Measurements from ENCODE around the gene ZNF764. TPM values are rescaled to one million over a fixed set of nuclear protein-coding genes. Genes with fewer than 3 reads are reported as not detected.

Gene ZNF764
- total and polyA plus RNA-seq, 12 donors = 3.6 to 15.0 (median 9.5) TPM

GRCh38 chr16:30532285-30533145, 25.7 kb downstream of the ZNF764 start:
- Histone ChIP-seq H3K4me3 (no peak overlapping the region), H3K27me3 (no peaks in the 10 kb centered on the region), H3K4me1 (replicated peaks in 1 of 2) (peaks cover 22 to 28% of the 10 kb centered on the region in 2 donors), H3K27ac (no peak overlapping the region), H3K9me3 (replicated peaks in 1 of 3) (no peaks in the 10 kb centered on the region), H3K36me3 (replicated peaks in 1 of 2) (peaks cover 0 to 16% of the 10 kb centered on the region in 2 donors)
- intact Hi-C loops (cut with DNase I) = no loop called here
- no peak for TF ChIP-seq CTCF (IDR thresholded peaks at IDR 0.05)
- no peak for DNase-seq
- WGBS, 4 donors = 94 to 98% (median 95%) methylated on average over 31 to 57 of the region's 57 CpGs

GRCh38 chr16:30530163-30531037, 27.8 kb downstream of the ZNF764 start:
- TF ChIP-seq CTCF (IDR thresholded peaks at IDR 0.05) = no peak
- no peak for TF ChIP-seq POLR2A (IDR thresholded peaks at IDR 0.05)
- Histone ChIP-seq H3K36me3 (replicated peaks in 1 of 2) (peaks cover 0 to 16% of the 10 kb centered on the region in 2 donors), H3K27me3 (no peaks in the 10 kb centered on the region), H3K4me3 (no peak overlapping the region), H3K9me3 (replicated peaks in 1 of 3) (no peaks in the 10 kb centered on the region), H3K4me1 (replicated peaks in 1 of 2) (peaks cover 17 to 21% of the 10 kb centered on the region in 2 donors), H3K27ac (no peak overlapping the region)
- WGBS, 4 donors = 81 to 86% (median 84%) methylated on average over 13 of the region's 13 CpGs
- DNase-seq = no peak
- intact Hi-C loops (cut with DNase I) = no loop called here

- H3K9me3 ChIP-seq (replicated peaks in 1 of 3) = no peaks in the 10 kb centered on the region
- H3K36me3 ChIP-seq (replicated peaks in 1 of 2) = peaks cover 0 to 16% of the 10 kb centered on the region in 2 donors
- H3K27ac ChIP-seq = no peak overlapping the region
- intact Hi-C loops (cut with DNase I) = loop anchor here (5.0 to 10.0 kb wide), 2 partner anchors 82 to 84 kb away; partner anchors contain the start of gene SEPHS2 (in 2 of the 2)
- H3K27me3 ChIP-seq = no peaks in the 10 kb centered on the region
- TF ChIP-seq CTCF (IDR thresholded peaks at IDR 0.05) (no peak), POLR2A (IDR thresholded peaks at IDR 0.05) (no peak)
- WGBS, 4 donors = 33 to 76% (median 71%) methylated on average over 1 to 4 of the region's 4 CpGs
- no peak for DNase-seq
- H3K4me3 ChIP-seq = no peak overlapping the region
- H3K4me1 ChIP-seq (replicated peaks in 1 of 2) = peaks cover 13 to 18% of the 10 kb centered on the region in 2 donors
These were observed 29.2 kb downstream of the ZNF764 start for GRCh38 chr16:30528799-30529457.

All from adrenal gland (tissue), 12 donors.